Left lung (tissue), 10 donors: ENCODE data around the gene RXRG. TPM values are rescaled to one million over a fixed set of nuclear protein-coding genes. Genes with fewer than 3 reads are reported as not detected.
A peak's percentile ranks its signal among the peaks of the same experiment; 100 is the strongest.

Experiments
- ATAC-seq: fragments of 200-7000 bp; cut with Tn5 transposase; one replicate; pipeline ENCODE4 v1.9.1; 2020; ENCODE audit warnings: moderate library complexity
- DNase-seq, 4 donors: peaks; one replicate each; pipeline ENCODE4 v3.0.0-alpha.2; 2013 to 2020
- H3K27ac ChIP-seq, 2 donors: fragments of 200-600 bp; sonication (generic) in 1 of 2; one replicate each; pipeline versions ENCODE4 v1.5.0 to v1.8.0; 2020 to 2021
- H3K27me3 ChIP-seq, 2 donors: fragments of 200-600 bp; sonication (generic) in 1 of 2; one replicate each; pipeline versions ENCODE4 v1.5.0 to v1.8.0; 2020 to 2021
- H3K36me3 ChIP-seq, 2 donors: fragments of 200-600 bp; sonication (generic) in 1 of 2; one replicate each; pipeline versions ENCODE4 v1.5.0 to v1.8.0; 2020 to 2021
- H3K4me1 ChIP-seq, 2 donors: fragments of 200-600 bp; one replicate each; pipeline ENCODE4 v1.8.0; 2021
- H3K4me3 ChIP-seq, 2 donors: fragments of 200-600 bp; sonication (generic) in 1 of 2; one replicate each; pipeline versions ENCODE4 v1.5.0 to v1.8.0; 2020 to 2021; ENCODE audit warnings: mild to moderate bottlenecking in 1 of 2
- H3K9me3 ChIP-seq, 2 donors: fragments of 200-600 bp; sonication (generic) in 1 of 2; one replicate each; pipeline versions ENCODE4 v1.5.0 to v1.8.0; 2020 to 2021
- CTCF ChIP-seq, 2 donors: fragments of 200-600 bp; sonication (generic) in 1 of 2; IDR thresholded peaks; one replicate each; pipeline versions ENCODE4 v1.5.0 to v1.8.0; 2021; ENCODE audit warnings: antibody characterized with exemption in 2 of 2
- intact Hi-C, 2 donors: fragments of 100-400 bp; cut with DNase I; formaldehyde crosslinking; loops; one replicate each; pipeline versions ENCODE4 v1.11.2 to v1.14.2; 2022
- polyA plus RNA-seq, 6 donors: library from polyadenylated mRNA; unstranded; fragments of 120-200 nt; gene quantifications; one replicate each; pipeline ENCODE4 v1.2.1, GENCODE V29; 2013; ENCODE audit not compliant: insufficient read length in 6 of 6
- total RNA-seq, 2 donors: library from RNA; stranded (reverse); fragmentation: NEBNext Ultra II Directional; extraction: Animal tissue kit (Norgen Biotek cat#: 25700); gene quantifications; one replicate each; pipeline ENCODE4 v1.2.1, GENCODE V29; 2021
- donor health status: DM: no; HTN: yes; CAD: no.
- donor health status: DM: no; HTN: no; CAD: no.

RXRG gene
- total and polyA plus RNA-seq, 8 donors: 1.1 to 18.4 (median 14.1) TPM

GRCh38 chr1:165476776-165477175 lies 31.9 kb upstream of the RXRG start:
- Histone ChIP-seq H3K9me3 (no peaks in the 10 kb centered on the region), H3K27ac (no peak overlapping the region), H3K27me3 (no peaks in the 10 kb centered on the region), H3K4me1 (no peaks in the 10 kb centered on the region), H3K4me3 (no peak overlapping the region), H3K36me3 (no peaks in the 10 kb centered on the region)
- DNase-seq (no peak), ATAC-seq (no peak)
- intact Hi-C loops: no loop called here
- no peak for TF ChIP-seq CTCF (IDR thresholded peaks at IDR 0.05)

GRCh38 chr1:165474196-165474595 lies 29.3 kb upstream of the RXRG start:
- DNase-seq (no peak), ATAC-seq (peak; percentile 35)
- Histone ChIP-seq H3K27me3 (no peaks in the 10 kb centered on the region), H3K4me1 (no peaks in the 10 kb centered on the region), H3K36me3 (no peaks in the 10 kb centered on the region), H3K4me3 (no peak overlapping the region), H3K9me3 (no peaks in the 10 kb centered on the region), H3K27ac (no peak overlapping the region)
- intact Hi-C loops: no loop called here
- no peak for TF ChIP-seq CTCF (IDR thresholded peaks at IDR 0.05)

GRCh38 chr1:165473081-165473480 lies 28.2 kb upstream of the RXRG start:
- Histone ChIP-seq H3K27me3 (no peaks in the 10 kb centered on the region), H3K36me3 (no peaks in the 10 kb centered on the region), H3K4me3 (no peak overlapping the region), H3K4me1 (no peaks in the 10 kb centered on the region), H3K9me3 (no peaks in the 10 kb centered on the region), H3K27ac (no peak overlapping the region)
- TF ChIP-seq CTCF (IDR thresholded peaks at IDR 0.05): no peak
- DNase-seq: no peak
- no peak for ATAC-seq
- intact Hi-C loops: no loop called here

GRCh38 chr1:165468726-165469249 lies 23.9 kb upstream of the RXRG start:
- H3K9me3 ChIP-seq: no peaks in the 10 kb centered on the region

GRCh38 chr1:165468253-165468652 lies 23.3 kb upstream of the RXRG start:
- no peak for ATAC-seq
- Histone ChIP-seq H3K9me3 (no peaks in the 10 kb centered on the region), H3K4me1 (no peaks in the 10 kb centered on the region), H3K27me3 (no peaks in the 10 kb centered on the region), H3K27ac (no peak overlapping the region), H3K4me3 (no peak overlapping the region), H3K36me3 (no peaks in the 10 kb centered on the region)
- intact Hi-C loops: no loop called here
- no peak for TF ChIP-seq CTCF (IDR thresholded peaks at IDR 0.05)
- DNase-seq: no peak

More at GRCh38 chr1:165468726-165469249, 23.9 kb upstream of the RXRG start:
- TF ChIP-seq CTCF (IDR thresholded peaks at IDR 0.05): no peak
- no peaks in the 10 kb centered on the region for H3K36me3 ChIP-seq
- H3K4me1 ChIP-seq: no peaks in the 10 kb centered on the region
- intact Hi-C loops: no loop called here
- H3K27me3 ChIP-seq: no peaks in the 10 kb centered on the region
- no peak overlapping the region for H3K4me3 ChIP-seq
- H3K27ac ChIP-seq: no peak overlapping the region
- ATAC-seq: no peak
- DNase-seq: no peak
